HG02759 (cell line): ENCODE data around the gene STPG2.
"Not testable (repeated sequence)": the region's sequence is repeated elsewhere in the genome, so short reads cannot be mapped to it uniquely, and the experiment has no call there.

Experiments used
- ATAC-seq: cut with Tn5 transposase; IDR thresholded peaks from one replicate; pipeline ENCODE4 v1.9.1; 2021; ENCODE audit warnings: mild to moderate bottlenecking, moderate library complexity; ENCODE audit not compliant: unreplicated experiment

The STPG2 gene

GRCh38 chr4:97656044-97656720 lies 487.1 kb downstream of the STPG2 start:
- ATAC-seq, result no peak

- no peak for ATAC-seq
These were observed 489.6 kb downstream of the STPG2 start for GRCh38 chr4:97653701-97654100.

- ATAC-seq, result no peak
These were observed 496.3 kb downstream of the STPG2 start for GRCh38 chr4:97646997-97647396.

GRCh38 chr4:97645071-97645821 lies 498.0 kb downstream of the STPG2 start:
- no peak for ATAC-seq

- ATAC-seq, result no peak
These were observed 500.1 kb downstream of the STPG2 start for GRCh38 chr4:97643179-97643578.

- ATAC-seq, result no peak
These were observed 503.3 kb downstream of the STPG2 start for GRCh38 chr4:97639961-97640360.

GRCh38 chr4:97633831-97634230 lies 509.4 kb downstream of the STPG2 start:
- ATAC-seq, result not testable (repeated sequence)

- no peak for ATAC-seq
These were observed 515.5 kb downstream of the STPG2 start for GRCh38 chr4:97627750-97628149.

- ATAC-seq, result no peak
These were observed 519.1 kb downstream of the STPG2 start for GRCh38 chr4:97624204-97624603.

- no peak for ATAC-seq
These were observed 537.3 kb downstream of the STPG2 start for GRCh38 chr4:97605932-97606331.

- ATAC-seq, result no peak
These were observed 550.0 kb downstream of the STPG2 start for GRCh38 chr4:97593248-97593647.

GRCh38 chr4:97590266-97590665 lies 553.0 kb downstream of the STPG2 start:
- ATAC-seq, result no peak

- no peak for ATAC-seq
These were observed 553.6 kb downstream of the STPG2 start for GRCh38 chr4:97589481-97590196.

GRCh38 chr4:97587912-97588311 lies 555.4 kb downstream of the STPG2 start:
- no peak for ATAC-seq

GRCh38 chr4:97585274-97585673 lies 558.0 kb downstream of the STPG2 start:
- no peak for ATAC-seq

GRCh38 chr4:97582890-97583289 lies 560.4 kb downstream of the STPG2 start:
- ATAC-seq, result no peak

- ATAC-seq, result no peak
These were observed 566.3 kb downstream of the STPG2 start for GRCh38 chr4:97577004-97577403.

- no peak for ATAC-seq
These were observed 583.3 kb downstream of the STPG2 start for GRCh38 chr4:97560009-97560408.

GRCh38 chr4:97558204-97558778 lies 585.0 kb downstream of the STPG2 start:
- no peak for ATAC-seq

- ATAC-seq, result not testable (repeated sequence)
These were observed 592.6 kb downstream of the STPG2 start for GRCh38 chr4:97550637-97551036.

- ATAC-seq, result no peak
These were observed 594.2 kb downstream of the STPG2 start for GRCh38 chr4:97548943-97549583.
